H9 (cell line): Measurements from ENCODE around the gene ABCC11. TPM values are rescaled to one million over a fixed set of nuclear protein-coding genes. Genes with fewer than 3 reads are reported as not detected.

Source experiments
- DNase-seq: peaks from one replicate; pipeline ENCODE4 v3.0.0-alpha.2; 2017
- H2AFZ ChIP-seq: one replicate; pipeline ENCODE4 v1.6.1; 2013; ENCODE audit warnings: mild to moderate bottlenecking, low read length, control low read depth, moderate library complexity
- H2AK5ac ChIP-seq: 2 replicates; pipeline ENCODE4 v1.6.1; 2013; ENCODE audit warnings: low read length, control low read depth, mixed read lengths; ENCODE audit not compliant: insufficient read length
- H2BK120ac ChIP-seq: one replicate; pipeline ENCODE4 v1.6.1; 2013; ENCODE audit warnings: low read depth, mild to moderate bottlenecking, low read length, control low read depth, inconsistent platforms; ENCODE audit not compliant: poor library complexity, severe bottlenecking
- H2BK12ac ChIP-seq: 2 replicates; pipeline ENCODE4 v1.6.1; 2013; ENCODE audit warnings: low read length, control low read depth, mixed read lengths, low read depth; ENCODE audit not compliant: insufficient read length
- H2BK15ac ChIP-seq: 2 replicates; pipeline ENCODE4 v1.6.1; 2013; ENCODE audit warnings: low read depth, low read length, control low read depth
- H2BK20ac ChIP-seq: one replicate; pipeline ENCODE4 v1.6.1; 2013; ENCODE audit warnings: low read depth, mild to moderate bottlenecking, low read length, control low read depth, inconsistent platforms; ENCODE audit not compliant: poor library complexity, severe bottlenecking
- H2BK5ac ChIP-seq: 2 replicates; pipeline ENCODE4 v1.6.1; 2013; ENCODE audit warnings: low read length, control low read depth, mixed read lengths; ENCODE audit not compliant: insufficient read length
- H3K14ac ChIP-seq: 2 replicates; pipeline ENCODE4 v1.6.1; 2013; ENCODE audit warnings: low read length, control low read depth; ENCODE audit not compliant: insufficient read depth
- H3K18ac ChIP-seq: 2 replicates; pipeline ENCODE4 v1.6.1; 2013; ENCODE audit warnings: low read depth, mild to moderate bottlenecking, mixed read lengths, low read length, control low read depth; ENCODE audit not compliant: insufficient read length
- H3K23ac ChIP-seq: 2 replicates; pipeline ENCODE4 v1.6.1; 2013; ENCODE audit warnings: low read length, control low read depth, mixed read lengths, low read depth; ENCODE audit not compliant: insufficient read length
- H3K23me2 ChIP-seq: 2 replicates; pipeline ENCODE4 v1.6.1; 2013; ENCODE audit warnings: low read depth, mild to moderate bottlenecking, mixed read lengths, low read length, control low read depth; ENCODE audit not compliant: insufficient read length, poor library complexity, severe bottlenecking
- H3K27ac ChIP-seq: 2 replicates; pipeline ENCODE4 v1.5.1; 2013; ENCODE audit warnings: low read length, control low read depth, mixed read lengths, low read depth; ENCODE audit not compliant: insufficient read length
- H3K27me3 ChIP-seq: 2 replicates; pipeline ENCODE4 v1.6.1; 2013; ENCODE audit warnings: low read length, control low read depth, inconsistent platforms; ENCODE audit not compliant: insufficient read depth
- H3K4ac ChIP-seq: 2 replicates; pipeline ENCODE4 v1.6.1; 2013; ENCODE audit warnings: low read depth, mild to moderate bottlenecking, control low read depth, inconsistent platforms, low read length, moderate library complexity
- H3K4me1 ChIP-seq: 2 replicates; pipeline ENCODE4 v1.6.1; 2013; ENCODE audit warnings: low read length, control low read depth, inconsistent platforms; ENCODE audit not compliant: insufficient read depth
- H3K4me2 ChIP-seq: 2 replicates; pipeline ENCODE4 v1.6.1; 2013; ENCODE audit warnings: low read length, control low read depth, mixed read lengths; ENCODE audit not compliant: insufficient read length, insufficient read depth
- H3K56ac ChIP-seq: 2 replicates; pipeline ENCODE4 v1.6.1; 2013; ENCODE audit warnings: low read depth, mild to moderate bottlenecking, mixed read lengths, low read length, control low read depth; ENCODE audit not compliant: insufficient read length
- H3K79me1 ChIP-seq: 2 replicates; pipeline ENCODE4 v1.6.1; 2013; ENCODE audit warnings: low read depth, mild to moderate bottlenecking, moderate library complexity, low read length, control low read depth, inconsistent platforms; ENCODE audit not compliant: insufficient read depth, poor library complexity, severe bottlenecking
- H3K79me2 ChIP-seq: 2 replicates; pipeline ENCODE4 v1.6.1; 2013; ENCODE audit warnings: low read length, control low read depth, inconsistent platforms; ENCODE audit not compliant: insufficient read depth
- H3K9ac ChIP-seq: 2 replicates; pipeline ENCODE4 v1.6.1; 2013; ENCODE audit warnings: low read length, control low read depth, mixed read lengths; ENCODE audit not compliant: insufficient read length; ENCODE audit errors: extremely low read depth
- H3K9me3 ChIP-seq: one replicate; pipeline ENCODE4 v1.6.1; 2013; ENCODE audit warnings: low read depth, low read length, inconsistent platforms; ENCODE audit not compliant: control insufficient read depth
- H3T11ph ChIP-seq: one replicate; pipeline ENCODE4 v1.6.1; 2013; ENCODE audit warnings: mild to moderate bottlenecking, low read length, control low read depth, inconsistent platforms
- H4K20me1 ChIP-seq: one replicate; pipeline ENCODE4 v1.6.1; 2013; ENCODE audit not compliant: control insufficient read depth, insufficient read length, insufficient read depth
- H4K5ac ChIP-seq: 2 replicates; pipeline ENCODE4 v1.6.1; 2013; ENCODE audit warnings: low read depth, mild to moderate bottlenecking, mixed read lengths, low read length, control low read depth; ENCODE audit not compliant: insufficient read length
- H4K8ac ChIP-seq: replicated peaks from 2 replicates; pipeline ENCODE4 v1.6.1; 2013; ENCODE audit warnings: low read length, control low read depth, mixed read lengths, low read depth; ENCODE audit not compliant: insufficient read length
- H4K91ac ChIP-seq: 2 replicates; pipeline ENCODE4 v1.6.1; 2013; ENCODE audit warnings: low read depth, mild to moderate bottlenecking, moderate library complexity, mixed read lengths, low read length, control low read depth; ENCODE audit not compliant: insufficient read length
- H3K27ac Mint-ChIP-seq, 3 experiments: 2 replicates in 2 of 3; 3 replicates in 1 of 3; pipeline ENCODE4 v1.8.0; 2020 to 2021; ENCODE audit warnings: mixed read lengths in 3 of 3, mild to moderate bottlenecking in 1 of 3, moderate library complexity in 1 of 3
- H3K27me3 Mint-ChIP-seq: 2 replicates; pipeline ENCODE4 v1.8.0; 2021; ENCODE audit warnings: low read depth, mild to moderate bottlenecking, moderate library complexity, mixed read lengths
- H3K36me3 Mint-ChIP-seq, 3 experiments: 2 replicates in 2 of 3; 3 replicates in 1 of 3; pipeline ENCODE4 v1.8.0; 2020 to 2021; ENCODE audit warnings: low read depth in 3 of 3, mixed read lengths in 3 of 3; ENCODE audit not compliant: insufficient read depth in 1 of 3
- H3K4me1 Mint-ChIP-seq, 2 experiments: 2 replicates each; pipeline ENCODE4 v1.8.0; 2020; ENCODE audit warnings: mixed read lengths in 2 of 2
- H3K4me3 Mint-ChIP-seq, 2 experiments: 2 replicates in 1 of 2; 3 replicates in 1 of 2; pipeline ENCODE4 v1.8.0; 2020 to 2021; ENCODE audit warnings: mild to moderate bottlenecking in 2 of 2, mixed read lengths in 2 of 2, moderate library complexity in 1 of 2
- H3K9me3 Mint-ChIP-seq, 2 experiments: 2 replicates in 1 of 2; 3 replicates in 1 of 2; pipeline ENCODE4 v1.8.0; 2020; ENCODE audit warnings: mild to moderate bottlenecking in 2 of 2, mixed read lengths in 2 of 2, moderate library complexity in 1 of 2
- WGBS: extraction: QIAGEN DNeasy Blood & Tissue Kit; methylation state at CpG from one replicate; pipeline ENCODE4 v1.1.7; 2013; ENCODE audit warnings: missing lambda C conversion rate, low lambda C conversion rate, mixed read lengths; ENCODE audit not compliant: insufficient read length; ENCODE audit errors: extremely low coverage; 5-methylcytosine and 5-hydroxymethylcytosine counted together
- total RNA-seq: library from RNA; stranded (reverse); gene quantifications from 2 replicates; pipeline ENCODE4 v1.2.1, GENCODE V29; 2021
- TF ChIP-seq, protein P1 (sequence below): fragments of 200-600 bp; sonication (generic); conservative IDR thresholded peaks from 3 replicates; pipeline ENCODE4 v1.8.0; 2021; ENCODE audit warnings: antibody characterized with exemption, mild to moderate bottlenecking

The ABCC11 gene
- total RNA-seq, 1 experiment from 2014 or later = 0.33 TPM

DNA sequence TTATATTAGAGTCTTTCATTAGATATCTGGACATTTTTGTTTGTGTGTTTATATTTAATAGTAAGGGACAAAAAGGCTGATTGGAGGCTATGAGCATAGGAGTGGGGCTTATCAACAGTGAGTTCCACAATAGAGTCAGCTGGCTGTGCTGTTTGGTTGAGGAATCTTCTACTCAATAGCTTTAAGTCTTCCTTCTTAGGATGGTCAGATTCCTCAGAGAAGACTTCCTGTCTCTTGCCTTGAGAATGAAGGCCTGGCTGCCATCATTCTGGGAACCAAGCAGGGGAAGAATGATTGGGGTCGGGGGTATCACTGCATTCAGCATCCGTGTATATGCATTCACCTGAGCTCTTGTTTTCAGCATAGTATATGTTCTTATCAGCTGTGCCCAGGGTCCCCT, 31.9 kb upstream of the ABCC11 start:
- peaks cover 0 to 18% (median 6%) of the 10 kb centered on the region in 3 experiments; a peak in 4 of 7 replicates for H3K36me3 Mint-ChIP-seq
- Histone ChIP-seq H4K20me1 (no peaks in the 10 kb centered on the region), H3K27me3 (no peaks in the 10 kb centered on the region), H4K8ac (no peak overlapping the region), H2BK5ac (no peak overlapping the region), H3K9me3 (no peaks in the 10 kb centered on the region), H3K23ac (no peak overlapping the region), H3K23me2 (no peaks in the 10 kb centered on the region), H3K4me2 (no peak overlapping the region), H2BK120ac (no peak overlapping the region), H3K9ac (no peak overlapping the region), H2BK12ac (no peak overlapping the region), H4K91ac (no peak overlapping the region), H3K79me1 (no peaks in the 10 kb centered on the region), H4K5ac (no peak overlapping the region), H2BK15ac (no peak overlapping the region), H3K14ac (no peak overlapping the region), H3K18ac (no peak overlapping the region), H3T11ph (no peak overlapping the region), H3K56ac (no peak overlapping the region), H2BK20ac (no peak overlapping the region), H2AFZ (no peak overlapping the region), H2AK5ac (no peak overlapping the region), H3K79me2 (no peaks in the 10 kb centered on the region), H3K4me1 (peaks cover 4% of the 10 kb centered on the region), H3K4ac (no peak overlapping the region), H3K27ac (no peak overlapping the region)
- no peak overlapping the region for H3K4me3 Mint-ChIP-seq
- H3K27me3 Mint-ChIP-seq = no peaks in the 10 kb centered on the region
- no peak for DNase-seq
- H3K9me3 Mint-ChIP-seq = no peaks in the 10 kb centered on the region
- no peak overlapping the region for H3K27ac Mint-ChIP-seq
- TF ChIP-seq, protein P1, sequence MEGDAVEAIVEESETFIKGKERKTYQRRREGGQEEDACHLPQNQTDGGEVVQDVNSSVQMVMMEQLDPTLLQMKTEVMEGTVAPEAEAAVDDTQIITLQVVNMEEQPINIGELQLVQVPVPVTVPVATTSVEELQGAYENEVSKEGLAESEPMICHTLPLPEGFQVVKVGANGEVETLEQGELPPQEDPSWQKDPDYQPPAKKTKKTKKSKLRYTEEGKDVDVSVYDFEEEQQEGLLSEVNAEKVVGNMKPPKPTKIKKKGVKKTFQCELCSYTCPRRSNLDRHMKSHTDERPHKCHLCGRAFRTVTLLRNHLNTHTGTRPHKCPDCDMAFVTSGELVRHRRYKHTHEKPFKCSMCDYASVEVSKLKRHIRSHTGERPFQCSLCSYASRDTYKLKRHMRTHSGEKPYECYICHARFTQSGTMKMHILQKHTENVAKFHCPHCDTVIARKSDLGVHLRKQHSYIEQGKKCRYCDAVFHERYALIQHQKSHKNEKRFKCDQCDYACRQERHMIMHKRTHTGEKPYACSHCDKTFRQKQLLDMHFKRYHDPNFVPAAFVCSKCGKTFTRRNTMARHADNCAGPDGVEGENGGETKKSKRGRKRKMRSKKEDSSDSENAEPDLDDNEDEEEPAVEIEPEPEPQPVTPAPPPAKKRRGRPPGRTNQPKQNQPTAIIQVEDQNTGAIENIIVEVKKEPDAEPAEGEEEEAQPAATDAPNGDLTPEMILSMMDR = no peak
- peaks cover 7 to 17% of the 10 kb centered on the region in 2 experiments for H3K4me1 Mint-ChIP-seq
- no CpG with 5 or more reads among the region's 2 CpGs for WGBS
